K562 (cell line): Measurements from ENCODE around the gene ZNF202. TPM values are rescaled to one million over a fixed set of nuclear protein-coding genes. Genes with fewer than 3 reads are reported as not detected.

ENCODE experiments used
- ATAC-seq: fragments of 200-7000 bp; cut with Tn5 transposase; 3 replicates; pipeline ENCODE4 v1.9.1; 2020; ENCODE audit warnings: moderate library complexity
- BruUV-seq: library from RNA; stranded (reverse); fragments of 400-500 nt; replicated peaks from 2 replicates; lab custom pipeline; 2021; lab: Mats Ljungman, UMichigan
- CTCF ChIA-PET: fragments of 300-600 bp; formaldehyde crosslinking; extraction: SDS; loops from one replicate; lab custom pipeline; 2021; ENCODE audit warnings: low intra/inter-chr PET ratio; lab: Yijun Ruan, JAX
- POLR2A ChIA-PET: fragments of 300-600, 350-650 bp; sonication (Branson Sonifier 250); formaldehyde crosslinking; extraction: SDS; loops from one replicate; lab custom pipeline; 2021; ENCODE audit warnings: antibody characterized with exemption, inconsistent platforms; lab: Yijun Ruan, JAX
- DNase-seq, 4 experiments: peaks; one replicate each; pipeline versions ENCODE4 v3.0.0 to v3.0.0-alpha.2; 2011 to 2018; ENCODE audit warnings: low spot score in 3 of 4, mixed read lengths in 3 of 4; ENCODE audit errors: extremely low read depth in 1 of 4
- FAIRE-seq: peaks from 2 replicates; lab custom pipeline; 2011; peaks lifted over from hg19 to GRCh38; lab: Jason Lieb, UNC
- H2AFZ ChIP-seq: 2 replicates; pipeline ENCODE4 v1.6.0; 2011; ENCODE audit warnings: low read depth, low read length, control low read depth, inconsistent platforms
- H3K27ac ChIP-seq: fragments of 200-600 bp; 3 replicates; pipeline ENCODE4 v1.8.0; 2011; ENCODE audit warnings: low read depth, mild to moderate bottlenecking, control low read depth, inconsistent platforms, low read length, moderate library complexity, mixed read lengths; ENCODE audit errors: extremely low read depth
- H3K27me3 ChIP-seq, 2 experiments: fragments of 300-600 bp in 1 of 2; 2 replicates in 1 of 2; 3 replicates in 1 of 2; pipeline versions ENCODE4 v1.6.0 to v1.8.0; 2011; ENCODE audit warnings: inconsistent platforms in 2 of 2, low read length in 2 of 2, mild to moderate bottlenecking in 1 of 2, mixed read lengths in 1 of 2, moderate library complexity in 1 of 2; ENCODE audit not compliant: control insufficient read depth in 2 of 2, insufficient read depth in 2 of 2
- H3K36me3 ChIP-seq: fragments of 300-600 bp; 3 replicates; pipeline ENCODE4 v1.8.0; 2011; ENCODE audit warnings: mild to moderate bottlenecking, low read length, inconsistent platforms; ENCODE audit not compliant: control insufficient read depth, insufficient read depth
- H3K4me1 ChIP-seq, 2 experiments: fragments of 200-600 bp in 1 of 2; replicated peaks in 1 of 2; 2 replicates in 1 of 2; 3 replicates in 1 of 2; pipeline versions ENCODE4 v1.5.1 to v1.8.0; 2011; ENCODE audit warnings: inconsistent platforms in 2 of 2, low read length in 2 of 2, mild to moderate bottlenecking in 1 of 2, mixed read lengths in 1 of 2, moderate library complexity in 1 of 2; ENCODE audit not compliant: control insufficient read depth in 2 of 2, insufficient read depth in 2 of 2
- H3K4me2 ChIP-seq: 2 replicates; pipeline ENCODE4 v1.6.1; 2011; ENCODE audit warnings: low read length, control low read depth, inconsistent platforms, mixed read lengths; ENCODE audit not compliant: insufficient read depth
- H3K4me3 ChIP-seq: fragments of 200-600 bp; sonication (generic), shearing (Covaris generic); 2 replicates; pipeline ENCODE4 v1.5.1; 2016; ENCODE audit warnings: control low read depth, inconsistent platforms
- H3K79me2 ChIP-seq: fragments of 200-600 bp; 3 replicates; pipeline ENCODE4 v1.8.0; 2011; ENCODE audit warnings: low read length, inconsistent platforms; ENCODE audit not compliant: control insufficient read depth, insufficient read depth
- H3K9ac ChIP-seq, 2 experiments: 2 replicates each; pipeline versions ENCODE4 v1.6.0 to v1.6.1; 2011; ENCODE audit warnings: low read depth in 2 of 2, low read length in 2 of 2, control low read depth in 1 of 2, inconsistent platforms in 1 of 2, mild to moderate bottlenecking in 1 of 2, mixed read lengths in 1 of 2; ENCODE audit not compliant: insufficient read depth in 1 of 2
- H3K9me1 ChIP-seq: one replicate; pipeline ENCODE4 v1.6.0; 2011; ENCODE audit warnings: inconsistent platforms, mild to moderate bottlenecking, low read length, moderate library complexity; ENCODE audit not compliant: control insufficient read depth, insufficient read depth
- H3K9me3 ChIP-seq: replicated peaks from 2 replicates; pipeline ENCODE4 v1.5.1; 2011; ENCODE audit warnings: low read depth, low read length, inconsistent platforms; ENCODE audit not compliant: control insufficient read depth, insufficient read depth
- H4K20me1 ChIP-seq: replicated peaks from 2 replicates; pipeline ENCODE4 v1.6.1; 2011; ENCODE audit warnings: low read length, inconsistent platforms, mixed read lengths; ENCODE audit not compliant: control insufficient read depth, insufficient read depth
- ARID2 ChIP-seq: fragments of 450-650 bp; IDR thresholded peaks from 2 replicates; pipeline ENCODE4 v1.6.1; 2017; ENCODE audit warnings: antibody characterized with exemption, mild to moderate bottlenecking
- DDX20 ChIP-seq: fragments of 450-650 bp; IDR thresholded peaks from 2 replicates; pipeline ENCODE4 v1.6.1; 2016; ENCODE audit warnings: missing genetic modification characterization, low read depth, mild to moderate bottlenecking, missing compliant biosample characterization, moderate library complexity
- EP400 ChIP-seq: fragments of 450-650 bp; IDR thresholded peaks from 2 replicates; pipeline ENCODE4 v1.6.1; 2017; ENCODE audit warnings: antibody characterized with exemption, mild to moderate bottlenecking, moderate library complexity
- ETS1 ChIP-seq: conservative IDR thresholded peaks from 2 replicates; pipeline ENCODE4 v1.6.1; 2011; ENCODE audit warnings: low read depth, mild to moderate bottlenecking, low read length; ENCODE audit not compliant: control insufficient read depth
- RBFOX2 ChIP-seq: fragments of 200-400 bp; formaldehyde crosslinking; IDR thresholded peaks from 2 replicates; pipeline ENCODE4 v1.6.1; 2017; ENCODE audit warnings: low read depth, mild to moderate bottlenecking, low read length, moderate library complexity
- RBM25 ChIP-seq: fragments of 200-400 bp; formaldehyde crosslinking; IDR thresholded peaks from 2 replicates; pipeline ENCODE4 v1.6.1; 2018; ENCODE audit warnings: low read length, low read depth, moderate library complexity; ENCODE audit not compliant: severe bottlenecking
- SMARCB1 ChIP-seq: IDR thresholded peaks from 2 replicates; pipeline ENCODE4 v1.6.1; 2011; ENCODE audit warnings: improper control_type of control experiment, low read depth; ENCODE audit not compliant: insufficient read length
- TCF7L2 ChIP-seq: fragments of 150-350 bp; IDR thresholded peaks from 2 replicates; pipeline ENCODE4 v1.6.1; 2016; ENCODE audit warnings: low read depth, mild to moderate bottlenecking, low read length, moderate library complexity
- ZFPM2 ChIP-seq: fragments of 250-450 bp; sonication (Bioruptor Pico); IDR thresholded peaks from 2 replicates; pipeline ENCODE4 v1.5.1; 2022; ENCODE audit warnings: mild to moderate bottlenecking
- ZNF639 ChIP-seq, 2 experiments: fragments of 200-800 bp in 1 of 2; sonication (Bioruptor generic) in 1 of 2; sonication (generic) in 1 of 2; formaldehyde crosslinking in 1 of 2; IDR thresholded peaks in 1 of 2; conservative IDR thresholded peaks in 1 of 2; 2 replicates each; pipeline versions ENCODE4 v1.5.0 to v1.6.1; 2016 to 2020; ENCODE audit warnings: missing compliant biosample characterization in 1 of 2, missing genetic modification characterization in 1 of 2, missing genetic modification reagents in 1 of 2
- ZNF668 ChIP-seq: fragments of 250-450 bp; sonication (Bioruptor Pico); IDR thresholded peaks from 2 replicates; pipeline ENCODE4 v1.8.0; 2022; ENCODE audit warnings: mild to moderate bottlenecking, inconsistent platforms
- ZNF785 ChIP-seq: fragments of 250-450 bp; sonication (Bioruptor Pico); IDR thresholded peaks from 2 replicates; pipeline ENCODE4 v1.4.0; 2020; ENCODE audit warnings: mild to moderate bottlenecking
- WGBS: fragments of 100-300 bp; shearing (Covaris generic); methylation state at CpG from one replicate; pipeline ENCODE4 v1.1.6; 2016; ENCODE audit warnings: low coverage, mixed read lengths; ENCODE audit not compliant: insufficient coverage; ENCODE audit errors: missing lambda C conversion rate; 5-methylcytosine and 5-hydroxymethylcytosine counted together
- in situ Hi-C: fragments of 300-500 bp; cut with MboI; formaldehyde crosslinking; loops from 4 replicates; pipeline ENCODE4 v1.15.0; 2018; ENCODE audit warnings: inconsistent platforms, mixed read lengths
- intact Hi-C: fragments of 100-400 bp; cut with micrococcal nuclease; formaldehyde crosslinking; loops from 2 replicates; pipeline ENCODE4 v1.14.2; 2022
- polyA plus RNA-seq, 8 experiments: library from polyadenylated mRNA; depleted of rRNA in 4 of 8; stranded (reverse) in 5 of 8; unstranded in 3 of 8; fragments of >200 nt; fragmentation: Nextera tagmentation in 2 of 8; fragmentation: Illumina TruSeq in 1 of 8; extraction: Ambion mirVana in 2 of 8; extraction: Trizol in 1 of 8; gene quantifications; 2 replicates each; pipeline versions ENCODE4 v1.2.1 to v1.2.3, GENCODE V29; 2011 to 2014; ENCODE audit warnings: inconsistent platforms in 1 of 8, missing spikeins in 1 of 8
- total RNA-seq, 7 experiments: library from RNA; depleted of rRNA in 6 of 7; stranded (reverse); fragments of >200 nt in 6 of 7; fragmentation: Illumina TruSeq in 2 of 7; extraction: Trizol in 2 of 7; gene quantifications; 2 replicates each; pipeline versions ENCODE4 v1.2.1 to v1.2.3, GENCODE V29; 2011 to 2021; ENCODE audit warnings: low replicate concordance in 1 of 7

The ZNF202 gene
- total and polyA plus RNA-seq, 9 of the 15 experiments (the other 6 are each of a cell fraction or from before 2014, with no cell fraction given), result 2.3 to 18.7 (median 12.7) TPM

GRCh38 chr11:123765601-123766000 is 24.1 kb upstream of the ZNF202 start:
- H3K9me1 ChIP-seq, result no peaks in the 10 kb centered on the region
- FAIRE-seq (no peak), DNase-seq (no peak), ATAC-seq (no peak)
- 0% methylated on average over 1 of the region's 1 CpG for WGBS
- in situ Hi-C loops (no loop called here), intact Hi-C loops (no loop called here)
- no peaks in the 10 kb centered on the region for H3K79me2 ChIP-seq
- H3K9me3 ChIP-seq, result no peaks in the 10 kb centered on the region
- BruUV-seq, result no TSS peak
- POLR2A ChIA-PET, result no interaction called here
- H3K27me3 ChIP-seq, result no peaks in the 10 kb centered on the region
- no peak overlapping the region for H3K4me2 ChIP-seq
- no peak overlapping the region for H3K27ac ChIP-seq
- H4K20me1 ChIP-seq, result no peaks in the 10 kb centered on the region
- H3K4me3 ChIP-seq, result no peak overlapping the region
- H3K36me3 ChIP-seq, result no peaks in the 10 kb centered on the region
- no peak for TF ChIP-seq ZFPM2 (CRISPR knock-in tag)
- no peak for TF ChIP-seq ZNF639 (CRISPR knock-in tag; conservative IDR thresholded peaks at IDR 0.05 in 1 of 2, IDR thresholded peaks at IDR 0.05 in 1 of 2)
- no peak for TF ChIP-seq DDX20 (tag)
- TF ChIP-seq ETS1, result no peak
- TF ChIP-seq TCF7L2, result no peak
- TF ChIP-seq RBM25, result no peak
- no peak for TF ChIP-seq ZNF785
- no peak for TF ChIP-seq ARID2
- TF ChIP-seq ZNF668 (CRISPR knock-in tag), result no peak
- no peak for TF ChIP-seq SMARCB1
- TF ChIP-seq EP400, result no peak
- TF ChIP-seq RBFOX2, result no peak
- H2AFZ ChIP-seq, result no peak overlapping the region
- H3K4me1 ChIP-seq, result no peaks in the 10 kb centered on the region
- no peak overlapping the region for H3K9ac ChIP-seq
- CTCF ChIA-PET, result no interaction called here
